Chondrocyte (in vitro differentiated cells): ENCODE data around the gene ANKFY1. TPM values are rescaled to one million over a fixed set of nuclear protein-coding genes. Genes with fewer than 3 reads are reported as not detected.

Source experiments
- DNase-seq: peaks from one replicate; pipeline ENCODE4 v3.0.0; 2021; ENCODE audit warnings: mixed read lengths, low spot score
- H3K27ac Mint-ChIP-seq: one replicate; pipeline ENCODE4 v1.8.0; 2021; ENCODE audit warnings: mild to moderate bottlenecking, moderate library complexity, mixed read lengths; ENCODE audit not compliant: unreplicated experiment
- H3K27me3 Mint-ChIP-seq: 2 replicates; pipeline ENCODE4 v1.8.0; 2021; ENCODE audit warnings: low read depth, mixed read lengths
- H3K36me3 Mint-ChIP-seq: 2 replicates; pipeline ENCODE4 v1.8.0; 2021; ENCODE audit warnings: low read depth, mixed read lengths
- H3K4me1 Mint-ChIP-seq: 2 replicates; pipeline ENCODE4 v1.8.0; 2021; ENCODE audit warnings: low read depth, mild to moderate bottlenecking, mixed read lengths
- H3K4me3 Mint-ChIP-seq: one replicate; pipeline ENCODE4 v1.8.0; 2021; ENCODE audit warnings: mild to moderate bottlenecking, moderate library complexity, mixed read lengths; ENCODE audit not compliant: unreplicated experiment
- H3K9me3 Mint-ChIP-seq: 2 replicates; pipeline ENCODE4 v1.8.0; 2021; ENCODE audit warnings: low read depth, mixed read lengths
- CTCF ChIP-seq: fragments of 200-600 bp; sonication (generic); IDR thresholded peaks from 2 replicates; pipeline ENCODE4 v1.5.0; 2021; ENCODE audit warnings: antibody characterized with exemption, mild to moderate bottlenecking, moderate library complexity
- total RNA-seq: library from RNA; stranded (reverse); gene quantifications from 3 replicates; pipeline ENCODE4 v1.2.1, GENCODE V29; 2021

Gene ANKFY1
- total RNA-seq, 1 donor from 2014 or later: 44.7 TPM

GRCh38 chr17:4187076-4187475 lies 76.7 kb downstream of the ANKFY1 start:
- H3K9me3 Mint-ChIP-seq: no peaks in the 10 kb centered on the region
- no peak overlapping the region for H3K4me3 Mint-ChIP-seq
- no peaks in the 10 kb centered on the region for H3K27me3 Mint-ChIP-seq
- no peak for TF ChIP-seq CTCF
- no peak for DNase-seq
- peaks cover 25% of the 10 kb centered on the region for H3K36me3 Mint-ChIP-seq
- H3K27ac Mint-ChIP-seq: no peak overlapping the region
- H3K4me1 Mint-ChIP-seq: peaks cover 8% of the 10 kb centered on the region

GRCh38 chr17:4186357-4186881 lies 77.4 kb downstream of the ANKFY1 start:
- DNase-seq: no peak
- Mint-ChIP-seq H3K4me1 (peaks cover 8% of the 10 kb centered on the region), H3K27ac (no peak overlapping the region), H3K4me3 (no peak overlapping the region), H3K9me3 (no peaks in the 10 kb centered on the region), H3K27me3 (no peaks in the 10 kb centered on the region), H3K36me3 (peaks cover 27% of the 10 kb centered on the region)
- no peak for TF ChIP-seq CTCF

GRCh38 chr17:4185656-4186055 lies 78.1 kb downstream of the ANKFY1 start:
- Mint-ChIP-seq H3K4me3 (no peak overlapping the region), H3K27me3 (no peaks in the 10 kb centered on the region), H3K9me3 (no peaks in the 10 kb centered on the region), H3K27ac (no peak overlapping the region), H3K36me3 (peaks cover 27% of the 10 kb centered on the region), H3K4me1 (peaks cover 7% of the 10 kb centered on the region)
- no peak for DNase-seq
- TF ChIP-seq CTCF: no peak

- Mint-ChIP-seq H3K9me3 (no peaks in the 10 kb centered on the region), H3K36me3 (peaks cover 28% of the 10 kb centered on the region), H3K4me3 (no peak overlapping the region), H3K4me1 (no peaks in the 10 kb centered on the region), H3K27me3 (no peaks in the 10 kb centered on the region), H3K27ac (no peak overlapping the region)
- no peak for TF ChIP-seq CTCF
- DNase-seq: no peak
Measured at GRCh38 chr17:4184811-4185210, 79.0 kb downstream of the ANKFY1 start.

- Mint-ChIP-seq H3K36me3 (peaks cover 47% of the 10 kb centered on the region), H3K4me1 (peaks cover 4% of the 10 kb centered on the region), H3K4me3 (no peak overlapping the region), H3K27ac (no peak overlapping the region), H3K27me3 (no peaks in the 10 kb centered on the region), H3K9me3 (no peaks in the 10 kb centered on the region)
- TF ChIP-seq CTCF: no peak
- DNase-seq: no peak
Measured at GRCh38 chr17:4182043-4182442, 81.7 kb downstream of the ANKFY1 start.
